ENCODE measurements around the gene COL5A1.
A peak's percentile ranks its signal among the peaks of the same experiment; 100 is the strongest.

The COL5A1 gene

DNA sequence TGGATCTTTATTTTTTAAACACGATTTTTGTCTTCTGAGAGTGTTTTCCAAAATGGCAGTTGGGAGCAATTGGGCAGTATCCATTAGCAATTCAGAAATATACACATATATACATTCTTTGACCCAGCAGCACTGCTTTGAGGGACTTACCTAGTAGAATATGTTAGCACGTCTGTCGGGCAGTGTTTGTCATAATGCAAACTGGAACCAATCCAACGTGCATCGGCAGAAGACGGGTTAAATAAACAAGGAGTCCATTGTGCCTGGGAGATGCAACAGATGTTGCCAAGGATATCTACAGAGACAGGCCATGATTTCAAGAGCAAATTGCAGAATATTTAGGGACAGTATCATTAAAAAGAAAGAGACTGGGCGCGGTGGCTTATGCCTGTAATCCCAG is 107.0 kb downstream of the COL5A1 start:
- peak; percentile 39 for DNase-seq

DNA sequence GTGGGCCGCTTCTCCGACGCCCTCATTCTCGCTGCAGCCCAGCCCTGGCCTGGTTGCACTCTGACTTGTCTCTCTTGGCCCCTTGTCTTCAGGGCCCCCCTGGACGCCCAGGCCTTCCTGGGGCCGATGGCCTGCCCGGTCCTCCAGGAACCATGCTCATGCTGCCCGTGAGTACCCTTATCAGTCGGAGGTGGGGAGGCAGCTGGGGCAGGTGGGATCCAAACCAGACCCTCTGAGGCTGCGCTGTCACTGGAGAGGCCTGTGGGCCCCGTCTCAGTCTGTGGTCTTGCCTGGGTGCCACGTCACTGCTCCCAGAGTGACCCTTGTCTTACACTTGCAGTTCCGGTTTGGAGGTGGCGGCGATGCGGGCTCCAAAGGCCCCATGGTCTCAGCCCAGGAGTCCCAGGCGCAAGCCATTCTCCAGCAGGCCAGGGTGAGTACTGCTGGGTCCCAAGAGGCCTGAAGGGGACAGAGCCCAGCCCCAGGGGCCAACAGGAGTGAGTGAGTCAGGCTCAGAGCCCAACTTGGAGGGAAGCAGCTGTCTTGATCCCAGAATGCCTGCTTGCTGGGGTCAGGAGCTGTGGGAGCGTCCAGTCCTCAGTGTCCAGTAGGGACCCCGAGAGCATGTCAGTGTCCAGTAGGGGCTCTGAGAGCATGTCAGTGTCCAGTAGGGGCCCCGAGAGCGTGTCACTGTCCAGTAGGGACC is 109.0 kb downstream of the COL5A1 start:
- DNase-seq, result no peak

DNA sequence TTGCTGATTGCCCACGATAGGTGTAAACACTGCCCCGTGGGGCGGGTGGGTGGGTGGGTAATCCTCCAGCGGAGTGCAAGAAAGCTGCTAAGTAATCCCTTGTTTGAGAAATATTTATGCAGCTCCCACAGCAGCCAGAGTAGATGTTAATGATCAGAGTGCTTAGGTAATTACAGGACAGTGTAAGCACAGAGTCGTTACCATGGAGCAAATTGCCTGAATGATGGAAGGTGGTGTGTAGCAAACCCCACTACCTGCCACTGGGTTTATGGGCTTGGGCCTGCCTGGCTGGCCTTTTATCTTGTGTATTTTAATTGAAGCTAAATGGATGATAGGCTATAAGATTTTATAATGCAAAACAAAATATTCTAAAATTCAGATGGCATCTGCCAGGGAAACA is 110.0 kb downstream of the COL5A1 start:
- peak; percentile 78 for DNase-seq

DNA sequence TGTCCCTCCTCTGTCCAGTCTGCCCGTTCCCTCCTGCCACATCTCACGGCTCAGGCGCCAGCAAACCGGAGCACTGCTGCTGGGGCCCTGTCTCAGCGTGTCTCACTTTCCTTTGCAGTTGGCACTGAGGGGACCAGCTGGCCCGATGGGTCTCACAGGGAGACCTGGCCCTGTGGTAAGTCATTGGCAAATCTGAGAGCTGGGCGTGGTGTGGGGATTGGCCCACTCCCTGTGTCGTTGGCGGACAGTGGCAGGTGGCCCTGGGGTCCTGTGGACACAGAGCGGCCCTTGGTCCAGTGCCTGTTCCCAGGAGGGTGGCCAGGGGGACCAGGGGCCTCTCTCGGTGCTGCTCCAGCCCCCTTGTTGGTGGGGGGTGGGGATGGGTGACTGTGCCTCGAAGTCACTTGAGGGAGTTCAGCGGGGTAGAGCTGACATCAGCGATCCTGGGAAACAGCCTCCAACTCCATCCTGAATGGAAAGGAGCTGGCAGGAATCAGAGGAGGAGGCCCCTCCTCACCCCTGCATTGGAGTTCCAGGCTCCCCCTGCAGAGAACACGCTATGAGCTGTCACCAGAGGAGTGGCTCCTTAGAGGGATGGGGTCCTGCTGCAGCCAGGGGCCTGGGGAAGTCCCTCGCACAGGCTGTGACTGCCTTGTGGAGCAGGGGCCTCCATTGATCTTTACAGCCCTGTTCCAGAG is 111.0 kb downstream of the COL5A1 start:
- no peak for DNase-seq

DNA sequence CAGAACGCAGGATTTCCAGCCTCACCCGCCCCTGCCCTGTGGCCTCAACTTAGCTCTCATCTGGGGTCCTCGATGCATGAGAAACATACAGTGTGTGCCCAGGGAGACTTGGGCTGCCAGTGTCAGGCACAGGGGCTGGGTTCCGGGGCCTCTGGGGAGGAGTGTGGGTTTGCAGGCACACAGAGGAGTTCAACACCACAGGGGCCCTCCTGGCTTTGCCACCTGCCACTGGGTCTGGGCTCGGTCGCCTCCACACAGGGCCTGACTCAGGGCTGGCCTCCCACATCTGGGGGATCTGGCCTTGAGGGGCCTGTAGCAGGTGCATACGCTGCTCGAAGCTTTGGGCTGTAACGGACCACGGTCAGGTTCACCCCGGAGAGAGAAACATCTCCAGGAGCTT is 111.6 kb downstream of the COL5A1 start:
- DNase-seq, result no peak

DNA sequence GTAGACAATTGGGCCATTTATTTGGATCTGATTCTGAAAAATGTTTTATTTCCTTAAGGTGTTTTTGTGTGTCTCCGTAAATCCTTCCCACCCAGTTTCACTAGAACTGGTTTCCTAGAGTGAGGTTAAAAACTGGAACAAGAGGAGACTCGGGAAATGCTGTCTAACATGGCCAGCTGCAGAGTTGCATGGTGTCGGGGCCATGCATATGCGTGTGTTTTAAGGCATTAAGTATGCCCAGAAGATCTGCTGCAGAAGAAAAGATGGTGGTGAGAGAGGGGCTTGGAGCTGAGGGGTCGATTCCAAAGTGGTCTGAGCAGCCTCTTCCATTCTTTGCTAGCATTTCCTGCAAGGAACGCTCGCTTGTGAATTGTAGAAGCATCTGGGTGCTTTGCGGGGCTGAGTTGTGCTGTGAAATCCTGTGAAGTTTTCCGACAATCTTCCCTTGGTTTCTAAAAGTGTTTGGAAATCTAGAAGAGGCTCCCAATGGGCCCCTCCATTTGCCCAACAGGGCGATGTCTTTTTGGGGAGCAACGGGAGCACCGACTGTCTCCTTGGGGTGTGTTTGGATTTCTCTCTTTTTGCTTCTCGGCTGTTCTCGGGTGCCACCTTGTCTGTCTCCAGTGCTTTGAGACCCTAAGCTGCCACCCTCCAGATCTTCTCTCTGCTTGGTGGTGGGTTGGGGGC is 113.8 kb downstream of the COL5A1 start:
- no peak for DNase-seq

DNA sequence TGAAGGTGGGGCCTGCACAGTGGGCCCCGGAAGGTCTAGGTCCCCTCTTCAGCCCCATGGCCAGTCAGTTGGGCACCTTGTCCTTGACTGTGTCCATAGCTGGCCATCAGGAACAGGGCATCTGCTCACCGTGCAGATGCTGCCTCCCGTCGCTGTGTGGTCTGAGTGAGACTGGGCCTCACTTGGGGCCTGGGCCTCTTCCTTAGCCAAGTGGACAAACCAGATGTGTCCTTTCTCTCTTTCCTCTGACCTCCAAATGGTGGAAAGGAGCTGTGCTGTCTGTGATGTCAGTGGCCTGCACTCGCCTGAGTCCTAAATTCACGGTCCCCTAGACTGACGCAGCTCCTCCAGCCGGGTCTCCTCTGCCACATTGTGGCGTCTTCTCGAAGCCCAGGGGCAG is 114.5 kb downstream of the COL5A1 start:
- DNase-seq, result no peak

DNA sequence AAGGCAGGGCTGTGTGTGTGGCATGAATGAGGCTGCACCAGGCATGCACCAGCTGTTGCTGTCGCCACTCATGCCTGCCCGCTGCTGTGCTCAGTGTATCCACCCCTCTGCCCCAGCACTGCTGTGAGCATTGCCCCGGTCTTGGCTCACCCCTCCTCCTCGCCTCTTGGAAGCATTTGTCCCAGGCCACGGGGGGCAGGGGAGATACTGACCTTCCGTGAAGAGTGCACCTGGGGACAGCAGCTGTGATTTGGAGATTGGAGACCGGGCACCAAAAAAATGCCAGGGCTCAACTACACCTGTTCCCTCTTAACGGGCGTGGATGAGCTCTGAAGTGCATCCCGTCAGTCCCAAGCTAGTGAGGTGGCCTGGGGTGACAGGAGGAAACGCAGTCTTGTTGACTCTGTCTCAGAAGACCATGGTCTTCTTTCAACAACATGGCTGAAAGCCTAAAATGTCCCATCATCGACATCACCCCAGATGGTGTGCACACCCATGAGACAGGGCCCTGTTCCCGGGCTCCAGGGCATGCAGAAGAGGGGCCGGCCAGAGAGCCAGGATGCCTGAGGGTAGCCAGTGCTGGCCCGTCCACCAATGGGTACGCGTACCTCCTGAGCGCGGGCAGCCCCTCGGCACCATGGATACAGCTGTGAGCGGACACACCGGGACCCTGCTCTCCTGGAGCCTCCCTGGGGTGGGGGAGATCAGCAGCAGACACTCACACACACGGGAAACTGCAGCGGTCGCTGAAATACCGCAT is 115.8 kb downstream of the COL5A1 start:
- DNase-seq, result no peak

DNA sequence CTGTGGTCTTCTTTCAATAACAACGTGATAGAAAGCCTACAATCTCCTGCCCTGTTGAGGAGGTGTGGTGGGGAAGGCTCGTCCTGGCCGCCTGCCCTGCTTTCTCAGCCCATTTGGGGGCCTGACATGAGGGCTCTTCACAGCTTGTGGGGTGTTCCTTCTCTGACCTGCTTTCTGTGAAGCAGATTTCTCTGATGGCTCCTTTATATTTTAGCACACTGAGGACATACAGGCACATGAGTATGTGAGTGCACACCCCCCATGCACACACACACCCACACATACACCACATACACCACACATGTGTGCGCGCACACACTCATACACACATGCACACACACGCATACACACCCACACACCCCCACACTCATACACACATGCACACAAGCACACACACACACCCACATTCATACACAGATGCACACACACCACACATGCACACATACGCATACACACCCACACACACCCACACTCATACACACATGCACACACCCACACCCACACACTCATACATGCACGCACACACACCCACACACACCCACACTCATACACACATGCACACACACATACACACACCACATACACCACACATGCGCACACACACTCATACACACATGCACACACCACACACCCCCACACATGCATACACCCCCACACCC is 117.5 kb downstream of the COL5A1 start:
- DNase-seq, result no peak

DNA sequence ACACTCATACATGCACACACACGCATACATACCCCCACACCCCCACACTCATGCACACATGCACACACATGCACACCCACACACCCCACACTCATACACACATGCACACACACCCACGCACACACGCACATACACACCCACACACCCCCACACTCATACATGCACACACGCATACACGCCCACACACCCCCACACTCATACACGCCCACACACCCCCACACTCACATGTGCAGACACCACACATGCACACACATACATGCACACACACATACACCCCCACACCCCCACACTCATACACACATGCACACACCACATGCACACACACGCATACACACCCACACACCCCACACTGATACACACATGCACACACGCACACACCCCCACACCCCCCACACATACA is 118.3 kb downstream of the COL5A1 start:
- DNase-seq, result no peak

DNA sequence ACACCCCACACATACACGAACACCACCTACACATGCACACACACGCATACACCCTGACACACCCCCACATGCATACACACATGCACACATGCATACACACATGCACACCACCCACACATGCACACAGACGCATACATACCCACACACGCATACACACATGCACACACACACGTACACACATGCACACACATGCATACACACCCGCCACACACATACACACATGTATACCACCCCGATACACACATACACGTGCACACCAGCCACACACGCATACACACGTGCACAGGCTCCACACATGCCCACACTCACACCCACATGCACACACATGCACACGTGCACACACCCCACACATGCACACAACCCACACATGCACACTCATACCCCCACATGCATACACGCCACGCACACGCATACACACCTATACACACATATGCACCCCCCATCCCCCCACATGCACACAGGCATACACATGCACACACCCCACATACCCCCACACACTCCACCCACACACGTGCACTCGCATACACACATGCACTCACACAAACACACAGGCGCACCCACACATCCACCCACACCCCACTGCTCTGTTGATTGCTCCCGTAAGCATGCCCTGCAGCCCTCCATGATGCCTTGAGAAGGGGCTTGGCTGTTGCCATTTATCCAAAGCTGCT is 119.3 kb downstream of the COL5A1 start:
- DNase-seq, result no peak

DNA sequence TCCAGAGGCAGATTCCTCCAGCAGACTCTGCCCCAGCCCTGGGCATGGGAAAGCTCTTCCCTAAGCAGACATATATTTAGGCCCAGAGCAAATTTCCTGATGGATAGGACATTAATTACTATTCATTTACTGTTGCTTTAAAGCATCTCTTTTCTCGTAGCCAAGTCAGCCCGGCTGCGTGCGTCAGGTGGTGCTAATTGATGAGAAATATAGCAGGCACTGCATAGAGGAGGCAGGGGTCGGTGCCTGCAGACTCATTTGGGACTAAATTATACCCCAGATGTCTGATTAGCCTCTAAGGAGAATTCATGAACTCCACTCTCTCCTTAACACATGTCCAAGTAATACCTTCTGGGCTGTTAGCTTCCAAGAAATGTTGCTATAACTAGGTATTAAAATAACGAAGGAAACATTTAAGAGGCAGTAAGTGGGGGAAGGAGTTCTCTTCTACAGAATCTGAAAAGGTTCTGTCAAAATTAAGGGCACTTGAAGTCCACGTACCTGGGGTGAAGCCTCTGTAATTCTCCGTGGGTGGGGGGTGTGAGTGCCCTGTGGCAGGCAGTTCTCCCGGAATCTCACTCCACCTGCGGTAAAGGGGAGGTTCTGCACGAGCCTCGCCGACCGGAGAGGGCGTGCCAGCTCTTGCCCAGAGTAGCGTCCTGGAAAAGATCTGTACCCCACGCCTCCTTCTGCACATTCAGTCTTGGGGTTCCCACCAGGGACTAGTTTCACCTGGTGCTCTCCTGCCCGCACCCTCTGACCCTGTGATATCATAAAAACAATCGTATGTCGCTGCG is 123.1 kb downstream of the COL5A1 start:
- DNase-seq, result no peak

DNA sequence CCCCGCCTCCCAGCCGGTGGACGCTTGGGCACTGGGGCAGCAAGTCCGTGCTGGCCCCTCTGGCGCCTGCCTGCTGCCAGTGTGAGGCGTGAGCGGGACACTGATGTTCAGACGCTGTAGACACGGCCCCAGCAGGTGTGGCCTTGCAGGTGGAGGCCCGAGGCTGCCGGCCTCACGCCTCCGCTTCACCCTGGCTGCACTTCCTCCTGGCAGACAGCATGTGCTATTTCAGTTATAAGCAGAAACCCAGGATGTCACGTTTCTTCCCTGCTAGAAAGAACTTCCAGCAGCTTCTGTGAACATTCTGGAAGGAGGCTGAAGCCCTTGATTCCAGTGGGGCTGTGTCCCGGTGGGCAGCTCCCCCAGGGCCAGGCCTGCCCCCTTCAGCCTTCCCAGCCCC is 124.2 kb downstream of the COL5A1 start:
- DNase-seq, result no peak

DNA sequence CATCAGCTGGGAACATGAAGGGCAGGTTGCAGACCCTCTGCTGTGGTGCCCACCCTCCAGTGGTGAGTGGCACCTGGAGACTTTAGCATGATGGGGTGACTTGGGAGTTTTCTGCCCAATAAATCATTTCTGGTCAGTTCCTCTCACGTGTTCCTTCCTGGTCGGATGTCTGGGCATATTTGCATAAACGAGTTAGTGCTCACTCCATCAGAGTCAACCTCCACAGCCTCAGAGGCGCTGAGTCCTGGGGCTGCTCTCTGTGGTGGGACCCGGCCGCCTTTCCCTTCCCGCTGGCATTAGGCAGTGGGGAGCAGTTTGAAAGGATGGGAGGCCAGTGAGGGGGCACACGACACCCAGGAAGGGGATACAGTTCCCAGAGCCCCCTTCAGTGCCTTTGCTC is 125.0 kb downstream of the COL5A1 start:
- DNase-seq, result no peak

DNA sequence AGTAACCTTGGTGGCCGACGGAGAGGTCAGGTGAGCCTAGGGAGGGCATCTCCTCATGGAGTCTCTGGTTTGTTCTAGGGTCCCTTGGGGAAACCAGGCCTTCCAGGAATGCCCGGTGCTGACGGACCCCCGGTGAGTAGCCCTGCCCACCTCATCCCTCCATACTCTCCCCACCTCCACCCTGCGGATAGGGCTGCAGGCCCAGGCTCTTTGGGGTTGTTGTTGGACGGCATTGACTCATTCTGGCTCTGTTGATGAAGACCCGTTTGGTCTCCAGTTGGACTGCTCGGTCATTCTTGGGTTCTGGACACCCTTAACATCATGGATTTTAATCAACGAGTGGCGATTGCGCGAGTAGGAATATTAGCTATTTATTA is 126.7 kb downstream of the COL5A1 start:
- DNase-seq, result no peak

DNA sequence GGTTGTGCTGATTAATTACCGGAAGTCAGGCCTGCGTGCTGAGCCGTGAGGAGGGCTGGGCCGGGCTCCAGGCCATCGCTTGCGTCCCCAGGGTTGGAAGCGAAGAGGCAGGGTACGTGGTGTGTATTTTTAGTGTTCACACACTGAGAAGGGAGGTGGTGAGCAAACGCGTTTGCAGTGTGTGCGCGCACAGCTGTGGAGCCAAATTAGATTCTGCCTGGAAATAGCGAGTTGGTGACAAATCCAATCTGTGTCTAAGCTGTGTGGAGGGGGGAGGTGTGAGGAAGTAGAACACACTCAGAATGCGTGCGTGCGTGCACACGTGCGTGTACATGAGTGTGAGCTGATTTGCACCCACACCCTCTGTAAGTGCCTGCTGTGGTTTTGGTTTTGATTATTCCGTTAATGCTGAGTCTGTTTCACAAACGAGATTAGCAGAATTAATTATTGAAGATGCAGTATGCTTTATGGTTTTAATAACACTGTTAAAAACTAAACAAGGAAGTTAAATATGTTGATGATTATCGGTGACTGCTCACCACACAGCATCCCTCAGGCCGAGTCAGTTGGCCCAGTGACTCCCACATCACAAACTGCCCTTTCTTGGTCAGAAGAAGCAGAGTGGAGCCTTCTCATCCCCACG is 127.2 kb downstream of the COL5A1 start:
- no peak for DNase-seq

DNA sequence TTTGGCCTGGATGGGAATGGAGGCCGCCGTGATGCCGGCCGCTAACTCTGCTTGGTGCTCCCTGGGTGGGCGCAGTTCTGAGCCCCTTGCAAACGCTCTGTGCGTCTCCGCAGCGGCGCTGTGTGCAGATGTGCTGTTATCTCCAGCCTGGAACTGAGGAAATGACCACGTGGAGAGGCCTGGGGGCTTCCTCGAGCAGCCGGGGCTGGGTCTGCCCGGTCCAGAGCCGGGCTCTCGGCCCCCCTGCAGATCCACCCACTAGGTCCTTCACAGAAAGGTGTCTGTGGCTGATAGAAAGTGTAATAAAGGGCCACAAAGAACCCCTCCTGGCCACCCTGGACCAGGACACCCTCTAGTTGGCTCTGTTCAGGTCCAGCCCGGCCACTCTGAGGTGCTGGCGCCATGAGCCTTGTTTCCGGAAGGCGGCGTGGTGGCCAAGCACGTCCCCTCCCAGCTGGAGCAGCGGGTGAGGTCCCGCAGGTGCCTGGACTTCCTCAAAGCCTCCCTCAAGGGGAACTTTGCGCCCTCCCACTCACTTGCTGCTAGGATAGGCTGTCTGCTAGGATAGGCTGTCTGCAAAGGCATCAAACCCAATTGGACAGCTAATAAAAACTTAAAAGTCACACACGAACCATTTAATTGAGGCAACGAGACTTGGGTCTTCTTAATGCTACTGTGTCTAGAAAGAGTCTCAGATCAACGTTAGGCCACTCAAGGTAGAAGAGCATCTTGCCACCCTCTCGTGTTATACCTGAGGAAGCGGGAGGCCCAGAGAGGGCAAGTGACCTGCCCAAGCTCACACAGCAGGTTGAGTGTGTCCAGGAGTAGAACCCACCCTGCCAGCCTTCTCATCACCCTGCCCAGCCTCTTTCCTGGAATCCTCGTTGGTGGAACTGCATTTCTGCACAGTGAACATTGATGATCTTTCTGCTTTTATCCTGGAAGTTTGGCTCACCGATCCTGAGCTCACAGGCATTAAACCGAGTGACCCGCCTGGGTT is 129.7 kb downstream of the COL5A1 start:
- DNase-seq, result no peak

DNA sequence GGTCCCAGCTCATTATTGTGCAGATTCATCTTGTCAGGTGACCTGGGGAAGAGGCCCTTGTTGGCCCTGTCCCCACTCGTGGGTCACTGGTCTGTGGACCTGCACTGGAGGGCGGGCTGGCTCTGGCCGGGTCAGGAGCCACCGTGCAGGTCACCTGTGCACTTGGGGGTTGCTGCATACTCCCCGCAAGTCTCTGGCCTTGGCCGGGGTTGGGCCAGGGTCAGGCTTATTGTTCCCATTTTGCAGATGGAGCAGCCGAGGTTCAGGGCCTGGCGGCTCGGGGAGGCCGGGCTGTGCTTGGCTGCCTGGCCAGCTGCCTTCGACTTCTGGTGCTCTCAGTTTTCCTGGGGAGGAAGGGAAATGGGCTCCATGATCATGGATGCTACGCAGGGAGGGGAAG is 130.7 kb downstream of the COL5A1 start:
- no peak for DNase-seq

DNA sequence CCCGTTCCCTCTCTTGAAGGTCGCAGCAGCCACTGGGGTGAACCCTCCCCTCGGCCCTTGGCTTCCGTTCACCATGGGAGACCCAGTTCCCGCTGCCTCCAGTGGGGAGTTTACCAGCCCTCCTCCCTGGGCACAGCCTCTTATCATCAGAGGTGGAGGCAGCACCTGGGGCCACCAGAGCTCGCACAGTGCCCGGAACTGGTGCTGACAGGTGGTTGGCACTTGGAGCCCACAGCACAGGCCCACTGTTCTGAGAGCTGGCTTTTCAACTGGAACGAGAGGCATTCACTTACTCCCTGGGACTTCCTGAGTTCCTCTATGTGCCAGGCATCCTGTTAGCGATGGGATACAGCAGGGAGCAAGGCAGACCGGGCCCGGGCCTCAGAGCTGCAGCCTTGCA is 132.2 kb downstream of the COL5A1 start:
- no peak for DNase-seq

DNA sequence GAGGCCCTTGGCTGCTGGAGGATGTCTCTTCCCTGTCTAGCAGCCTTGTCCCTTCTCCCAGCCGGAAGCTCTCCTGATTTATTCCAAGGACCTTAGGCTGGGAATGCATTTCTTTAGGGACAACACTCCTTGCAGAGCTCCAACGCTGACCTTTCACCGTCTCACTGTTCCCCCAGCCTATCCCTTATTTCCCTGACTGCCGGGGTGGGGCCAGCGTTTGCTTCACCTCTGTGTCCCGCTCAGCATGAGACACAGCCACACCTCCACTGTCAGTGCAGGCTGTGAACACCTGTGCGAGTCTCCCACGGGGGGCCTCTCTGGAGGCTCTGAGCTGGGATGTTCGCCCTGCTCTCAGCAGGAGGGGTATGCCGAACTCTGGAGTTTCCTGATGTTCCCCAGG is 132.8 kb downstream of the COL5A1 start:
- no peak for DNase-seq
